ENCODE data around the gene MYO3B. TPM values are rescaled to one million over a fixed set of nuclear protein-coding genes. Genes with fewer than 3 reads are reported as not detected.

The MYO3B gene
- polyA plus RNA-seq, 1 experiment: 0.10 TPM

DNA sequence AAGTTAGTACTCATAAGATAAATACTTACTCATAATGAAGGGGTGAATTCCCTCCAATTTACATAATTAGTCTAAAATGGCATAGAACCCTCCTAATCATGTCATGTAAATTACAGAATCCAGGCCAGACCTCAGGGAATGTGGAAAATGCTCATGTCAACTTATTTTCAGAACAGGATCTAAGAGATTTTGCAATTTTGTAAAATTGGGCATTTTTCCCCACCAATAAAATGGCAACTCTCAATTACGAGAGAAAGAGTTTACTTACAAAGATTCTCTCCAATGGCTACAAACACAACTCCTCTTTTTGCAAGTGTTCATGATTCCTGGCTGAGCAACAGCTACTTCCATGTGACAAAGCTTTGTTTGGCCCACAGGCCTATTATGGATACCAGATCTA lies 503.4 kb downstream of the MYO3B start:
- ChIA-PET POLR2A (no interaction called here), CTCF (interaction anchor here (1.2 kb wide), 1 partner anchor 272 kb away, joined by 3 read pairs; no protein-coding TSS in a partner anchor)
- Histone ChIP-seq H3K27ac (ENCODE audit: low read depth, low read length) (no peak overlapping the region), H3K4me3 (ENCODE audit: low read depth, low read length) (no peak overlapping the region), H3K9me3 (ENCODE audit: control insufficient read depth, insufficient read depth, low read length) (no peaks in the 10 kb centered on the region), H3K27me3 (ENCODE audit: control insufficient read depth, insufficient read depth, low read length) (peaks cover 2% of the 10 kb centered on the region)
- TF ChIP-seq, protein P1, sequence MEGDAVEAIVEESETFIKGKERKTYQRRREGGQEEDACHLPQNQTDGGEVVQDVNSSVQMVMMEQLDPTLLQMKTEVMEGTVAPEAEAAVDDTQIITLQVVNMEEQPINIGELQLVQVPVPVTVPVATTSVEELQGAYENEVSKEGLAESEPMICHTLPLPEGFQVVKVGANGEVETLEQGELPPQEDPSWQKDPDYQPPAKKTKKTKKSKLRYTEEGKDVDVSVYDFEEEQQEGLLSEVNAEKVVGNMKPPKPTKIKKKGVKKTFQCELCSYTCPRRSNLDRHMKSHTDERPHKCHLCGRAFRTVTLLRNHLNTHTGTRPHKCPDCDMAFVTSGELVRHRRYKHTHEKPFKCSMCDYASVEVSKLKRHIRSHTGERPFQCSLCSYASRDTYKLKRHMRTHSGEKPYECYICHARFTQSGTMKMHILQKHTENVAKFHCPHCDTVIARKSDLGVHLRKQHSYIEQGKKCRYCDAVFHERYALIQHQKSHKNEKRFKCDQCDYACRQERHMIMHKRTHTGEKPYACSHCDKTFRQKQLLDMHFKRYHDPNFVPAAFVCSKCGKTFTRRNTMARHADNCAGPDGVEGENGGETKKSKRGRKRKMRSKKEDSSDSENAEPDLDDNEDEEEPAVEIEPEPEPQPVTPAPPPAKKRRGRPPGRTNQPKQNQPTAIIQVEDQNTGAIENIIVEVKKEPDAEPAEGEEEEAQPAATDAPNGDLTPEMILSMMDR (IDR thresholded peaks at IDR 0.05; ENCODE audit: low read depth, low read length): no peak
- no peak for DNase-seq (ENCODE audit: low read depth, low spot score)

DNA sequence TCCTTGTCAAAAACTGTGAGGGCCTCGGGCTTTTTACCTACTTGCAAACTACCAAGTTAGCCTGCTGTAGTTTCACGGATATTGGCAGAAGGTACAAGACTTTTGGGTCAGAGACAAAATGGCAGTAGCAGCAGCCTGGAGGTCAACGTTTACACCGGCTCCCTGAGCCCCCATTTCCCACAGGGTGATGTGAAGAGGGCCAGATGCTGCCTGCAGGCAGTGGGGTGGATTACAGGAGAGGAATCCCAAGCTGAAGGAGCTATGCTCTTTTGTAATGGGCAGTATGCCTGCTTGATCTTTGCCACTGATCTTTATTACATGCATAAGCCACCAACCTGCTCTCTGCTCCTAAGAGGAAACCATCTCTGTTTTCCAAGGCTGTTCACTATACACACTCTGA lies 507.6 kb downstream of the MYO3B start:
- H3K4me3 ChIP-seq (ENCODE audit: low read depth, low read length): no peak overlapping the region
- TF ChIP-seq, protein P1 (IDR thresholded peaks at IDR 0.05; ENCODE audit: low read depth, low read length): no peak
- no peaks in the 10 kb centered on the region for H3K9me3 ChIP-seq (ENCODE audit: control insufficient read depth, insufficient read depth, low read length)
- no peak overlapping the region for H3K27ac ChIP-seq (ENCODE audit: low read depth, low read length)
- peaks cover 2% of the 10 kb centered on the region for H3K27me3 ChIP-seq (ENCODE audit: control insufficient read depth, insufficient read depth, low read length)
- CTCF ChIA-PET: no interaction called here
- POLR2A ChIA-PET: no interaction called here
- DNase-seq (ENCODE audit: low read depth, low spot score): no peak

DNA sequence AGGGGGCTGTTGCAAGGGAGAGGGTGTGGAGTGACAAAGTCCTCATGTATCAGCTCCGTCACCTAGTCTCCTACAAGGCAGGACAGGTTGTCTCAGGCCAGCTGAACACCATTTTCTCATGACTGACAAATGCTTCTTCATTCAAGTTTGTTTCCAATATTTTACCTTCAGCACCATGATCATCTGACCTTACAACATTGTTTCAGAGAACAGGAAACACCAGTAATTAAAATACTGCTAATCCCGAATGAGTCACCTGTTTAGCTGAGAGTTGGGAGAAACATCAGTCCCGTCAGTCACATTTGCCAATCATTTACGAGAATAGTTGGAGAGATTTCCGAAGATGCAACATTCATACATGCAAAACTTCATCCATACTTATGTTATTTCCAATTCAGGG lies 511.5 kb downstream of the MYO3B start:
- CTCF ChIA-PET: interaction anchor here (0.6 kb wide), 1 partner anchor 185 kb away, joined by 3 read pairs; no protein-coding TSS in a partner anchor
- POLR2A ChIA-PET: no interaction called here

DNA sequence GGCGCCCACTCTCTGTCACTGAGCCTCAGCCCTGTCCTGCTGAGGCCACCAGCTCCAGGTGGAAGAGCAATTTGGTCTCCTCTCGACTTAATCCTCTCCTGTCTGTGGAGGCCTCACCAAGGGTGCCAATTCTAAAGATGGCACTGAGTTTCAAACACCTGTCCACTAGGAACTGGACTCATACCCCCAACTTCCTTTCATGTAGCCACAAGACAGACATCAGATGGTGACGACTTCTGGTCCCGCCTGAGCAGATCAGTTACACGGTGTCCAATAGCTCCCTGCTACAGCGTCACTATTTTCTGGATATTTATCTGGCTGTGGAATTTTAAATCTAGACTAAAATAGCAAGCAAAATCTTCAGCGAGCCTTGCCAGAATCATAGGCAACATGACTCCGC lies 512.7 kb downstream of the MYO3B start:
- Histone ChIP-seq H3K9me3 (ENCODE audit: control insufficient read depth, insufficient read depth, low read length) (no peaks in the 10 kb centered on the region), H3K27ac (ENCODE audit: low read depth, low read length) (no peak overlapping the region), H3K27me3 (ENCODE audit: control insufficient read depth, insufficient read depth, low read length) (peaks cover 3% of the 10 kb centered on the region), H3K4me3 (ENCODE audit: low read depth, low read length) (no peak overlapping the region)
- TF ChIP-seq, protein P1 (IDR thresholded peaks at IDR 0.05; ENCODE audit: low read depth, low read length): no peak
- POLR2A ChIA-PET: no interaction called here
- DNase-seq (ENCODE audit: low read depth, low spot score): no peak
- CTCF ChIA-PET: no interaction called here

More for the DNA sequence above, 511.5 kb downstream of the MYO3B start:
- no peak overlapping the region for H3K4me3 ChIP-seq (ENCODE audit: low read depth, low read length)
- no peak for DNase-seq (ENCODE audit: low read depth, low spot score)
- TF ChIP-seq, protein P1 (IDR thresholded peaks at IDR 0.05; ENCODE audit: low read depth, low read length): no peak
- no peaks in the 10 kb centered on the region for H3K9me3 ChIP-seq (ENCODE audit: control insufficient read depth, insufficient read depth, low read length)
- no peaks in the 10 kb centered on the region for H3K27me3 ChIP-seq (ENCODE audit: control insufficient read depth, insufficient read depth, low read length)
- no peak overlapping the region for H3K27ac ChIP-seq (ENCODE audit: low read depth, low read length)

DNA sequence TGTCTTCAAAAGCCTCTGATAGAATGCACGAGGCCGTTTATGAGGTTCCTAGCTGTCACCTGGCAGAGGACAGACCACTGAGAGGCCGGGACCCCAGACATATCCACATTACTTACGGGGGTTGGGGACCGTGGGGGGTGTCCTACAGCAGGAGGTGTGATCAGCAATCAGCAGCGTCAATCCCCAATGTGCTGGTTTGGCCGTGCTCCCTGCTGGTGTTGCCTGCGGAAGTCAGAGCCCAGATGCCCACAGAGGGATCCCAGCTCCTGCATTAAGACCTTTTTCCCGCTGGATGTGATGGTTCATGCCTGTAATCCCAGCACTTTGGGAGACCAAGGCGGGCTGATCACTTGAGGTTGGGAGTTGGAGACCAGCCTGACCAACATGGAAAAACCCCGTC lies 516.4 kb downstream of the MYO3B start:
- POLR2A ChIA-PET: no interaction called here
- CTCF ChIA-PET: interaction anchor here (2.2 kb wide), 1 partner anchor 285 kb away, joined by 7 read pairs; no protein-coding TSS in a partner anchor
- peaks cover 3% of the 10 kb centered on the region for H3K27me3 ChIP-seq (ENCODE audit: control insufficient read depth, insufficient read depth, low read length)

More for the DNA sequence above, 516.4 kb downstream of the MYO3B start:
- no peaks in the 10 kb centered on the region for H3K9me3 ChIP-seq (ENCODE audit: control insufficient read depth, insufficient read depth, low read length)
- no peak overlapping the region for H3K4me3 ChIP-seq (ENCODE audit: low read depth, low read length)
- H3K27ac ChIP-seq (ENCODE audit: low read depth, low read length): no peak overlapping the region
- DNase-seq (ENCODE audit: low read depth, low spot score): no peak
- TF ChIP-seq, protein P1 (IDR thresholded peaks at IDR 0.05; ENCODE audit: low read depth, low read length): no peak
